ENCODE data around the gene DRAM2.

Gene DRAM2

GRCh38 chr1:111139956-111140679, at the start of gene DRAM2, which contains the start of gene CEPT1:
TSS of gene DRAM2 (minus strand) at chr1:111140093. CDS start at chr1:111131554, 8,539 bp downstream.
TSS of gene CEPT1 (plus strand) at chr1:111140223. CDS start at chr1:111147715, 7,492 bp downstream.
- H3K4me3 ChIP-seq (ENCODE audit: low read length): peak within 1 kb of the TSS; percentile 90
- peak; percentile 86 for DNase-seq (ENCODE audit: low read depth)
- TF ChIP-seq, protein P1, sequence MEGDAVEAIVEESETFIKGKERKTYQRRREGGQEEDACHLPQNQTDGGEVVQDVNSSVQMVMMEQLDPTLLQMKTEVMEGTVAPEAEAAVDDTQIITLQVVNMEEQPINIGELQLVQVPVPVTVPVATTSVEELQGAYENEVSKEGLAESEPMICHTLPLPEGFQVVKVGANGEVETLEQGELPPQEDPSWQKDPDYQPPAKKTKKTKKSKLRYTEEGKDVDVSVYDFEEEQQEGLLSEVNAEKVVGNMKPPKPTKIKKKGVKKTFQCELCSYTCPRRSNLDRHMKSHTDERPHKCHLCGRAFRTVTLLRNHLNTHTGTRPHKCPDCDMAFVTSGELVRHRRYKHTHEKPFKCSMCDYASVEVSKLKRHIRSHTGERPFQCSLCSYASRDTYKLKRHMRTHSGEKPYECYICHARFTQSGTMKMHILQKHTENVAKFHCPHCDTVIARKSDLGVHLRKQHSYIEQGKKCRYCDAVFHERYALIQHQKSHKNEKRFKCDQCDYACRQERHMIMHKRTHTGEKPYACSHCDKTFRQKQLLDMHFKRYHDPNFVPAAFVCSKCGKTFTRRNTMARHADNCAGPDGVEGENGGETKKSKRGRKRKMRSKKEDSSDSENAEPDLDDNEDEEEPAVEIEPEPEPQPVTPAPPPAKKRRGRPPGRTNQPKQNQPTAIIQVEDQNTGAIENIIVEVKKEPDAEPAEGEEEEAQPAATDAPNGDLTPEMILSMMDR (conservative IDR thresholded peaks at IDR 0.05; ENCODE audit: low read depth, low read length): no peak

GRCh38 chr1:111184663-111185062, 44.8 kb upstream of the DRAM2 start:
- TF ChIP-seq, protein P1 (conservative IDR thresholded peaks at IDR 0.05; ENCODE audit: low read depth, low read length): no peak
- no peak overlapping the region for H3K4me3 ChIP-seq (ENCODE audit: low read length)
- DNase-seq (ENCODE audit: low read depth): no peak

DNA sequence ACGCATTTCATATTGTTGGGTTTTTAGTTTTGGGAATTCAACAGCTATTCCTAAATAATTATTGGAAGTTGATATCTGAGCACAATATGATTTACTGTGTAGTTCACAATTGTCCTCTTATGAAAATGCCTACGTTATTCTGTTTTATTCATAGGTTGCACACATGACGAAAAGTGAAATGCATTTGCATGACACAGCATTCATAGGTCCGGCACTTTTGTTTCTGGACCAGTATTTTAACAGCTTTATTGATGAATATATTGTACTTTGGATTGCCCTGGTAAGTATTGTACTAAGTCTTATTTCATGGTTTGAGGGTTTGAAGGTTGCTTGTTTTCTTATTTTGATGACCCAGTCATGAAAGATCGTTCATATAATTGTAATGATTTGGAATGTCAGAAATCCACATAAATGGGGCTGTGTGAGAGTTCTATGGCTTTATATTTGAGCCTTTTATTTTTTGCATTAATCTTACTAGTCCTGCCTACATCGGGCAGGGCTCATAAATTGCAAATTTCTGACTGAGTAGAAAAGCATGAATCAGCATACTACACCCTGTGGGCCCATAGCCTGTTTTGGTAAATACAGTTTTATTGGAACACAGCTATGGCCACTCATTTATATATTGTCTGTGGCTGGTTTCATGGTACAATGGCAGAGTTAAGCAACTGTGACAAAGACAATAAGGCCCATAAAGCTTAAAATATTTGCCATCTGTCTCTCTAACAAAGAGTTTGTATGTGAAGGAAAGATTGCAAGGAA, 43.6 kb upstream of the DRAM2 start:
- no peak overlapping the region for H3K4me3 ChIP-seq (ENCODE audit: low read length)
- TF ChIP-seq, protein P1 (conservative IDR thresholded peaks at IDR 0.05; ENCODE audit: low read depth, low read length): no peak
- no peak for DNase-seq (ENCODE audit: low read depth)

- no peak overlapping the region for H3K4me3 ChIP-seq (ENCODE audit: low read length)
- DNase-seq (ENCODE audit: low read depth): no peak
- TF ChIP-seq, protein P1 (conservative IDR thresholded peaks at IDR 0.05; ENCODE audit: low read depth, low read length): no peak
Measured at GRCh38 chr1:111182052-111182451, 42.2 kb upstream of the DRAM2 start.

- no peak overlapping the region for H3K4me3 ChIP-seq (ENCODE audit: low read length)
- no peak for DNase-seq (ENCODE audit: low read depth)
- TF ChIP-seq, protein P1 (conservative IDR thresholded peaks at IDR 0.05; ENCODE audit: low read depth, low read length): no peak
Measured at GRCh38 chr1:111179968-111180533, 40.2 kb upstream of the DRAM2 start.

GRCh38 chr1:111176678-111177077, 36.8 kb upstream of the DRAM2 start:
- TF ChIP-seq, protein P1 (conservative IDR thresholded peaks at IDR 0.05; ENCODE audit: low read depth, low read length): no peak
- no peak overlapping the region for H3K4me3 ChIP-seq (ENCODE audit: low read length)
- DNase-seq (ENCODE audit: low read depth): no peak

All from retinal pigment epithelial cell (primary cell).